Mesenchymal stem cell (in vitro differentiated cells and primary cell): ENCODE results near the gene AMACR. TPM values are rescaled to one million over a fixed set of nuclear protein-coding genes. Genes with fewer than 3 reads are reported as not detected.

Experiments
- DNase-seq: peaks from one replicate; pipeline ENCODE4 v3.0.0-alpha.2; 2013
- H2AFZ ChIP-seq: one replicate; pipeline ENCODE4 v1.6.1; 2013; ENCODE audit warnings: low read depth, mild to moderate bottlenecking, control low read depth, inconsistent platforms, low read length, moderate library complexity
- H2AK5ac ChIP-seq: 2 replicates; pipeline ENCODE4 v1.6.1; 2013; ENCODE audit warnings: low read length, moderate library complexity, mild to moderate bottlenecking, inconsistent platforms; ENCODE audit not compliant: severe bottlenecking
- H2BK120ac ChIP-seq: one replicate; pipeline ENCODE4 v1.6.1; 2013; ENCODE audit warnings: low read depth, mild to moderate bottlenecking, inconsistent platforms, low read length, moderate library complexity
- H2BK12ac ChIP-seq, 2 experiments: one replicate each; pipeline ENCODE4 v1.6.1; 2013; ENCODE audit warnings: inconsistent platforms in 2 of 2, low read length in 2 of 2, mild to moderate bottlenecking in 2 of 2, moderate library complexity in 2 of 2, control low read depth in 1 of 2
- H2BK15ac ChIP-seq: one replicate; pipeline ENCODE4 v1.6.1; 2013; ENCODE audit warnings: mild to moderate bottlenecking, low read depth, inconsistent platforms; ENCODE audit not compliant: poor library complexity, severe bottlenecking
- H2BK5ac ChIP-seq: 2 replicates; pipeline ENCODE4 v1.6.1; 2013; ENCODE audit warnings: low read depth, mild to moderate bottlenecking, low read length, control low read depth, inconsistent platforms; ENCODE audit not compliant: poor library complexity, severe bottlenecking
- H3K14ac ChIP-seq, 2 experiments: one replicate each; pipeline ENCODE4 v1.6.1; 2013; ENCODE audit warnings: inconsistent platforms in 2 of 2, low read length in 2 of 2, control low read depth in 1 of 2, mild to moderate bottlenecking in 1 of 2, moderate library complexity in 1 of 2
- H3K18ac ChIP-seq, 2 experiments: one replicate each; pipeline ENCODE4 v1.6.1; 2013; ENCODE audit warnings: inconsistent platforms in 2 of 2, low read length in 2 of 2, control low read depth in 1 of 2, low read depth in 1 of 2, mild to moderate bottlenecking in 1 of 2
- H3K23ac ChIP-seq, 2 experiments: one replicate each; pipeline ENCODE4 v1.6.1; 2013; ENCODE audit warnings: inconsistent platforms in 2 of 2, low read length in 2 of 2, mild to moderate bottlenecking in 2 of 2, moderate library complexity in 2 of 2, control low read depth in 1 of 2
- H3K27ac ChIP-seq: 2 replicates; pipeline ENCODE4 v1.5.1; 2013; ENCODE audit warnings: mild to moderate bottlenecking, moderate library complexity, low read length, control low read depth, inconsistent platforms; ENCODE audit not compliant: poor library complexity, severe bottlenecking
- H3K27me3 ChIP-seq, 2 experiments: 2 replicates each; pipeline versions ENCODE4 v1.6.1 to v1.7.0; 2013; ENCODE audit warnings: low read length in 2 of 2, mild to moderate bottlenecking in 2 of 2, moderate library complexity in 2 of 2, control low read depth in 1 of 2, inconsistent platforms in 1 of 2; ENCODE audit not compliant: control insufficient read depth in 1 of 2, insufficient read depth in 1 of 2
- H3K36me3 ChIP-seq, 2 experiments: 2 replicates each; pipeline versions ENCODE4 v1.6.1 to v1.7.0; 2013; ENCODE audit warnings: low read length in 2 of 2, control low read depth in 1 of 2, inconsistent platforms in 1 of 2, low read depth in 1 of 2, mild to moderate bottlenecking in 1 of 2; ENCODE audit not compliant: insufficient read depth in 2 of 2, control insufficient read depth in 1 of 2
- H3K4ac ChIP-seq, 2 experiments: one replicate each; pipeline ENCODE4 v1.6.1; 2013; ENCODE audit warnings: inconsistent platforms in 2 of 2, low read length in 2 of 2, mild to moderate bottlenecking in 2 of 2, moderate library complexity in 2 of 2, control low read depth in 1 of 2, low read depth in 1 of 2
- H3K4me1 ChIP-seq: 2 replicates; pipeline ENCODE4 v1.6.1; 2013; ENCODE audit warnings: low read depth, low read length, control low read depth; ENCODE audit not compliant: control insufficient read depth, insufficient read depth
- H3K4me2 ChIP-seq: 2 replicates; pipeline ENCODE4 v1.6.1; 2013; ENCODE audit warnings: low read length, mild to moderate bottlenecking, inconsistent platforms; ENCODE audit not compliant: poor library complexity, severe bottlenecking
- H3K4me3 ChIP-seq, 2 experiments: 2 replicates each; pipeline versions ENCODE4 v1.5.1 to v1.7.0; 2013; ENCODE audit warnings: low read length in 2 of 2, mild to moderate bottlenecking in 2 of 2, control low read depth in 1 of 2, low read depth in 1 of 2; ENCODE audit not compliant: insufficient read depth in 1 of 2
- H3K79me1 ChIP-seq: replicated peaks from 2 replicates; pipeline ENCODE4 v1.6.1; 2013; ENCODE audit warnings: mild to moderate bottlenecking, control low read depth, low read length, inconsistent platforms; ENCODE audit not compliant: poor library complexity, severe bottlenecking
- H3K9ac ChIP-seq: 2 replicates; pipeline ENCODE4 v1.7.0; 2013; ENCODE audit warnings: mild to moderate bottlenecking, low read length, moderate library complexity
- H3K9me3 ChIP-seq: 2 replicates; pipeline ENCODE4 v1.7.0; 2013; ENCODE audit warnings: mild to moderate bottlenecking, low read length; ENCODE audit not compliant: control insufficient read depth
- H4K8ac ChIP-seq: one replicate; pipeline ENCODE4 v1.6.1; 2013; ENCODE audit warnings: inconsistent platforms, mild to moderate bottlenecking, low read length, moderate library complexity
- H4K91ac ChIP-seq: one replicate; pipeline ENCODE4 v1.6.1; 2013; ENCODE audit warnings: mild to moderate bottlenecking, low read length, inconsistent platforms
- WGBS: methylation state at CpG from one replicate; pipeline ENCODE4 v1.1.7; 2013; ENCODE audit warnings: mixed read lengths; 5-methylcytosine and 5-hydroxymethylcytosine counted together
- polyA plus RNA-seq, 2 experiments: library from polyadenylated mRNA; stranded (reverse); fragments of 200-250 nt; gene quantifications; one replicate each; pipeline ENCODE4 v1.2.3, GENCODE V29; 2013

Gene AMACR
- 8.2 TPM for polyA plus RNA-seq (2013, experiment 1 of 2)
- polyA plus RNA-seq (2013, experiment 2 of 2): 8.6 TPM

DNA sequence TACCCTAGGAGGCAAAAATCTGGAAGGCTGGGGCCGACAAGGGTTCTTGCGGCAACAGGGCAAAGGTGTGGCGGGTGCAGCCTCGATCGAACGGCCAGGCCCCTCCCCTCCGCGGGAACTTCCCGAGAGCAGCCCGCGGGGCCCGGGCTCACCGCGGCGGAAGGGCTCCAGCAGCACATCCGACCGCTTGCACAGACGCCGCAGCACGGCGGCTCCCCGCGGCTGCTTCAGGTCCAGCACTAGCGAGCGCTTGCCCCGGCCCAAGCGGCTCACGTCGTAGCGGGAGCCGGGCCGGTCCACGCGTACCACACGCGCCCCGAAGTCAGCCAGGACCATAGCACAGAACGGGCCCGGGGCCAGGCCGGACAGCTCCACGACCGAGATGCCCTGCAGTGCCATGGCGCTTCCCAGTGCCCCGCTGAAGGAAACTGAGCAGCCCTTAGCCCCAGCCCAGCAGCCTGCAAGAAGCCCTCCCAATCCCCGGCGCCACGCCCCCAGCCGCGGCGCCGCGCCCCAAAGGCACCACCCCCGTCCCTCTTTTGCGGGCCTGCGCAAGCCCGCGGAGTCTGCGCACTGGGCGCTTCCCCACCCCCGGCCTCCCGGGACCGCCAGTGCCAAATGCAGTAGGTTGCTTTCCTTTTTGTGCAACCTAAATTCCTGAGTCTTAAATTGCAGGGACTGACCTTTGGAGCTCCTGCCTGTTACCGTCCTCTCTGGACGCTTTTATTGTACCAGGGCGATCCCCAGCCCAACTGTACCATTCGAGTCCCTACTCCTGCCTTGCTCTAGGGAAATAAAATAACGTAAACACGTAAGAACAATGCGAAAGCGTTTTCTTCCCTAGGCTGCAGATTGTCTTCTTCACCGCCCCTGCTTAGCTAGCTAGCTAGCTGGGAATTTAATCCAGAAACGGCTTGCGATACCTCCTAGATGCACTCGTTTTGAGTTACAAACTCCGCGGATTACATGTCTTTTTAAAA is at the start of gene AMACR:
TSS of gene AMACR (minus strand) at position 430 of the 980 bp plus-strand sequence. CDS start at position 399, 31 bp downstream.
- peak; percentile 90 for DNase-seq
- under 1% methylated on average over 66 of the region's 76 CpGs for WGBS
- Histone ChIP-seq H3K4ac (peak within 1 kb of the TSS; percentile 77 to 87), H3K27me3 (no peaks in the 10 kb centered on the region), H3K4me1 (peaks cover 9% of the 10 kb centered on the region), H3K14ac (peak within 1 kb of the TSS in 1 of 2 experiments; percentile 93), H2AK5ac (no peak within 1 kb of the TSS), H2BK15ac (peak within 1 kb of the TSS; percentile 95), H3K23ac (peak within 1 kb of the TSS in 1 of 2 experiments; percentile 34), H2BK12ac (peak within 1 kb of the TSS in 1 of 2 experiments; percentile 10), H2BK5ac (peak within 1 kb of the TSS; percentile 83), H3K36me3 (peaks cover 3 to 28% of the 10 kb centered on the region in 2 experiments), H2AFZ (peak within 1 kb of the TSS; percentile 91), H3K4me3 (peak within 1 kb of the TSS; percentile 71 to 83), H4K8ac (peak within 1 kb of the TSS; percentile 96), H3K27ac (peak within 1 kb of the TSS; percentile 94), H3K18ac (peak within 1 kb of the TSS; percentile 96 to 97), H3K9me3 (no peaks in the 10 kb centered on the region), H4K91ac (peak within 1 kb of the TSS; percentile 83), H3K4me2 (peak within 1 kb of the TSS; percentile 75), H2BK120ac (no peak within 1 kb of the TSS), H3K9ac (peak within 1 kb of the TSS; percentile 95), H3K79me1 (peaks cover 4% of the 10 kb centered on the region)

DNA sequence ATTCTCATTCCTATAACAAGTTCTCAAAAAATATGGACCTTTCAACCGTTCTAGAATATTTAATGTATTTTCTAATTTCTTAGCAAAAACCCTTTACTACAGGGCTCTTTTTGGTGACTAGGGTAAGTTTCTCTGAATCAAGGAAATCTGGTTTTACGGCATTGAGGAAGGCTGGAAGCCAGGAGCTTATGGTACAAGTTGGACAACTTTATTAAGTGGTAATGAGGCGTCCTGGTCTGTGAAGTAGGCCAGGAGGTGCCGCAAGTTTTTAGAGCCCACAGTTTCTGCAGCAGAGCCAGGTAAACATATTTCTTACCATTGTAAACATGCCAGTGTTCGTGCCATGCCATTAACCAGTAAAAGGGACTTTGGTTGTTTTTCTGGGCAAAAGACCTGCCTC is 49.7 kb upstream of the AMACR start:
- H3K27me3 ChIP-seq: no peaks in the 10 kb centered on the region
- H3K79me1 ChIP-seq: no peaks in the 10 kb centered on the region
- no peak overlapping the region for H2AFZ ChIP-seq
- H3K9me3 ChIP-seq: no peaks in the 10 kb centered on the region
- no peak overlapping the region for H3K4me3 ChIP-seq
- no peak overlapping the region for H4K8ac ChIP-seq
- no peak overlapping the region for H2BK5ac ChIP-seq
- no peak overlapping the region for H3K27ac ChIP-seq
- H2BK120ac ChIP-seq: no peak overlapping the region
- no peak overlapping the region for H2BK15ac ChIP-seq
- H3K4me1 ChIP-seq: no peaks in the 10 kb centered on the region
- H3K23ac ChIP-seq: no peak overlapping the region
- H3K4me2 ChIP-seq: no peak overlapping the region
- H3K14ac ChIP-seq: no peak overlapping the region
- peaks cover 0 to 3% of the 10 kb centered on the region in 2 experiments for H3K36me3 ChIP-seq
- no peak for DNase-seq
- no peak overlapping the region for H2AK5ac ChIP-seq
- WGBS: 91% methylated on average over 5 of the region's 5 CpGs
- no peak overlapping the region for H4K91ac ChIP-seq
- H2BK12ac ChIP-seq: no peak overlapping the region
- no peak overlapping the region for H3K4ac ChIP-seq
- H3K18ac ChIP-seq: no peak overlapping the region
- H3K9ac ChIP-seq: no peak overlapping the region

DNA sequence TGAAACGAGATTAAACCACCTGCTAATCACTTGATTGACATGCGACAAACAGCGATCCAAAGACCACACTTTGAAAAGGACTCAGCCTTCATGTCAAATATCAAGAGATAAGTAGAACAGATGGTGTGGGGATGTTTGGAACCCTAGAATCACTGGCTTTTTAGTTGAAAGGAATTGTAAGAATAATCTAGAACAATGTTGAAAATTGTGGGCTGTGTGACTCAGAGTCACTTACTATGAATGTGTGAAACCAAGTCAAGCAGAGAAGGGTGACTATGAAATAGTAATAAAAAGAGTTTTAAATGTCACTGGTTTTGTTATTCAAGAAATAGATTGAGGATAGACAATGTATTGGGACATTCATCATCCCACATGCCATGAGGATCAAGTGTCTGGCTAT is 49.3 kb upstream of the AMACR start:
- H2BK120ac ChIP-seq: no peak overlapping the region
- no peak overlapping the region for H3K27ac ChIP-seq
- H3K9ac ChIP-seq: no peak overlapping the region
- no peaks in the 10 kb centered on the region for H3K27me3 ChIP-seq
- H2BK5ac ChIP-seq: no peak overlapping the region
- H2AFZ ChIP-seq: no peak overlapping the region
- no peak overlapping the region for H3K4me2 ChIP-seq
- H3K4me3 ChIP-seq: no peak overlapping the region
- H3K79me1 ChIP-seq: no peaks in the 10 kb centered on the region
- H3K18ac ChIP-seq: no peak overlapping the region
- H3K4me1 ChIP-seq: no peaks in the 10 kb centered on the region
- peaks cover 0 to 3% of the 10 kb centered on the region in 2 experiments for H3K36me3 ChIP-seq
- H3K4ac ChIP-seq: no peak overlapping the region
- no peak overlapping the region for H4K91ac ChIP-seq
- no peak overlapping the region for H3K23ac ChIP-seq
- no peak overlapping the region for H3K14ac ChIP-seq
- no peak overlapping the region for H2BK12ac ChIP-seq
- 87% methylated on average over 3 of the region's 3 CpGs for WGBS
- no peak overlapping the region for H2BK15ac ChIP-seq
- H4K8ac ChIP-seq: no peak overlapping the region
- H3K9me3 ChIP-seq: no peaks in the 10 kb centered on the region
- no peak overlapping the region for H2AK5ac ChIP-seq
- no peak for DNase-seq

DNA sequence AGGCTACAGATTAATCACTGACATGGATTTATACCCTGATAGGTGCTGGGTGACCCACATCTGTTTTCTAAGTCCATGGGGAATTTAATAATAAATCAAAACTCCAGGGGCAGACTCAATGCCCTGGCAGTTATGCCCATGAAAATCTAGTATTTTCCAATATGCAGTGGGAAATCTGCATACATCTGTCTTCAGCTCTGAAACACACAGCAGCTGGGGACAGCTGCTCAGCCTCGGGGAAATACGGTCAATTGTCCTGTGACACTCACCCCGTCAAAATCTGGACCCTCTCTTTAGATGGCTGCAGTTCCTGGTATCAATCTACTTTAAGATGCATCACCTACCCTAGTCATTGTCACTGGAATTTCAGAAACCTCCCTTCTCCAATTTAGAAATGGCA is 47.8 kb upstream of the AMACR start:
- H3K23ac ChIP-seq: no peak overlapping the region
- no peak overlapping the region for H2AFZ ChIP-seq
- H3K9me3 ChIP-seq: no peaks in the 10 kb centered on the region
- H3K4me1 ChIP-seq: no peaks in the 10 kb centered on the region
- no peak overlapping the region for H3K4me3 ChIP-seq
- H2AK5ac ChIP-seq: no peak overlapping the region
- H2BK120ac ChIP-seq: no peak overlapping the region
- H2BK12ac ChIP-seq: no peak overlapping the region
- no peak overlapping the region for H2BK15ac ChIP-seq
- H2BK5ac ChIP-seq: no peak overlapping the region
- H4K91ac ChIP-seq: no peak overlapping the region
- H3K4ac ChIP-seq: no peak overlapping the region
- H3K36me3 ChIP-seq: peaks cover 0 to 3% of the 10 kb centered on the region in 2 experiments
- no peak overlapping the region for H3K4me2 ChIP-seq
- no peaks in the 10 kb centered on the region for H3K27me3 ChIP-seq
- H3K27ac ChIP-seq: no peak overlapping the region
- DNase-seq: no peak
- no peak overlapping the region for H3K9ac ChIP-seq
- no peaks in the 10 kb centered on the region for H3K79me1 ChIP-seq
- no peak overlapping the region for H3K18ac ChIP-seq
- no peak overlapping the region for H4K8ac ChIP-seq
- WGBS: 91% methylated on average over 3 of the region's 3 CpGs
- no peak overlapping the region for H3K14ac ChIP-seq
